Testis (tissue), 2 donors: ENCODE data around the gene TAC1.

Experiments used
- CTCF ChIP-seq, 3 experiments: fragments of 450-650 bp in 2 of 3; fragments of 200-600 bp in 1 of 3; sonication (generic) in 1 of 3; IDR thresholded peaks; one replicate each; pipeline ENCODE4 v1.5.1; 2016 to 2019; ENCODE audit warnings: antibody characterized with exemption in 3 of 3, mild to moderate bottlenecking in 2 of 3, moderate library complexity in 1 of 3
- POLR2A ChIP-seq: fragments of 450-650 bp; IDR thresholded peaks from one replicate; pipeline ENCODE4 v1.6.1; 2017; ENCODE audit warnings: antibody characterized with exemption, mild to moderate bottlenecking, moderate library complexity

- no peak for TF ChIP-seq CTCF (IDR thresholded peaks at IDR 0.05)
- no peak for TF ChIP-seq POLR2A
These were observed 3.2 kb downstream of the TAC1 start for GRCh38 chr7:97735075-97735474.
